IMR-90 (cell line): ENCODE results near the gene CNTRL. TPM values are rescaled to one million over a fixed set of nuclear protein-coding genes. Genes with fewer than 3 reads are reported as not detected.

Source experiments
- ATAC-seq: fragments of 200-7000 bp; cut with Tn5 transposase; 2 replicates; pipeline ENCODE4 v1.9.1; 2020; ENCODE audit warnings: low read depth, mild to moderate bottlenecking, moderate library complexity
- BruUV-seq: library from RNA; stranded (reverse); fragments of 400-500 nt; replicated peaks from 2 replicates; lab custom pipeline; 2021; lab: Mats Ljungman, UMichigan
- CTCF ChIA-PET: fragments of 300-600 bp; formaldehyde crosslinking; extraction: SDS; loops from one replicate; lab custom pipeline; 2021; ENCODE audit warnings: antibody characterized with exemption; lab: Yijun Ruan, JAX
- POLR2A ChIA-PET: fragments of 300-600 bp; sonication (Branson Sonifier 250); formaldehyde crosslinking; loops from one replicate; lab custom pipeline; 2022; ENCODE audit warnings: antibody characterized with exemption; ENCODE audit not compliant: unreplicated experiment; lab: Charles Lee
- DNase-seq: peaks from one replicate; pipeline ENCODE4 v3.0.0; 2013
- H2AFZ ChIP-seq: replicated peaks from 2 replicates; pipeline ENCODE3; 2013; ENCODE audit warnings: low read length, mild to moderate bottlenecking; ENCODE audit not compliant: poor library complexity
- H2AK5ac ChIP-seq: 2 replicates; pipeline ENCODE4 v1.6.1; 2013; ENCODE audit warnings: low read depth, low read length, inconsistent platforms
- H2AK9ac ChIP-seq: replicated peaks from 2 replicates; pipeline ENCODE3; 2013; ENCODE audit warnings: mild to moderate bottlenecking, low read depth, low read length, moderate library complexity; ENCODE audit not compliant: poor library complexity
- H2BK120ac ChIP-seq: 2 replicates; pipeline ENCODE4 v1.6.1; 2013; ENCODE audit warnings: low read depth, low read length, inconsistent platforms
- H2BK15ac ChIP-seq: 3 replicates; pipeline ENCODE4 v1.6.1; 2013; ENCODE audit warnings: low read depth, low read length, inconsistent platforms
- H2BK20ac ChIP-seq: 2 replicates; pipeline ENCODE4 v1.6.1; 2013; ENCODE audit warnings: low read depth, mild to moderate bottlenecking, inconsistent platforms, low read length, moderate library complexity
- H2BK5ac ChIP-seq: 2 replicates; pipeline ENCODE4 v1.6.1; 2013; ENCODE audit warnings: mild to moderate bottlenecking, low read depth, low read length, inconsistent platforms; ENCODE audit not compliant: poor library complexity, severe bottlenecking
- H3K14ac ChIP-seq: replicated peaks from 2 replicates; pipeline ENCODE4 v1.6.1; 2013; ENCODE audit warnings: low read depth, low read length, inconsistent platforms
- H3K18ac ChIP-seq: 2 replicates; pipeline ENCODE4 v1.6.1; 2013; ENCODE audit warnings: low read depth, low read length, control low read depth
- H3K23ac ChIP-seq: 2 replicates; pipeline ENCODE4 v1.6.1; 2013; ENCODE audit warnings: low read depth, low read length, inconsistent platforms
- H3K27ac ChIP-seq: 2 replicates; pipeline ENCODE4 v1.5.1; 2013; ENCODE audit warnings: mild to moderate bottlenecking, control low read depth, low read length; ENCODE audit not compliant: insufficient read depth
- H3K27me3 ChIP-seq: 2 replicates; pipeline ENCODE4 v1.6.1; 2013; ENCODE audit warnings: low read length; ENCODE audit not compliant: control insufficient read depth, insufficient read depth
- H3K36me3 ChIP-seq: 2 replicates; pipeline ENCODE4 v1.6.1; 2013; ENCODE audit warnings: low read length, mixed read lengths; ENCODE audit not compliant: control insufficient read depth, insufficient read depth
- H3K4ac ChIP-seq: 2 replicates; pipeline ENCODE4 v1.6.1; 2013; ENCODE audit warnings: low read depth, low read length, inconsistent platforms
- H3K4me1 ChIP-seq: 2 replicates; pipeline ENCODE4 v1.6.1; 2013; ENCODE audit warnings: low read length, mixed read lengths; ENCODE audit not compliant: control insufficient read depth, insufficient read depth
- H3K4me2 ChIP-seq: 2 replicates; pipeline ENCODE4 v1.6.1; 2013; ENCODE audit warnings: low read depth, mild to moderate bottlenecking, control low read depth, low read length, moderate library complexity
- H3K4me3 ChIP-seq: 2 replicates; pipeline ENCODE4 v1.5.1; 2013; ENCODE audit warnings: low read depth, mild to moderate bottlenecking, control low read depth, low read length, moderate library complexity; ENCODE audit not compliant: insufficient read depth
- H3K56ac ChIP-seq: 2 replicates; pipeline ENCODE4 v1.6.1; 2013; ENCODE audit warnings: low read length, inconsistent platforms; ENCODE audit not compliant: insufficient read depth; ENCODE audit errors: extremely low read depth
- H3K79me1 ChIP-seq, 2 experiments: 2 replicates each; pipeline ENCODE4 v1.6.1; 2013; ENCODE audit warnings: low read length in 2 of 2, inconsistent platforms in 1 of 2, low read depth in 1 of 2
- H3K9ac ChIP-seq: 2 replicates; pipeline ENCODE4 v1.6.1; 2013; ENCODE audit warnings: low read depth, low read length, control low read depth
- H3K9me1 ChIP-seq: 2 replicates; pipeline ENCODE4 v1.6.1; 2013; ENCODE audit warnings: low read length, inconsistent platforms; ENCODE audit not compliant: insufficient read depth
- H3K9me3 ChIP-seq: 2 replicates; pipeline ENCODE4 v1.6.1; 2013; ENCODE audit warnings: low read length; ENCODE audit not compliant: control insufficient read depth, insufficient read depth
- H4K20me1 ChIP-seq: 2 replicates; pipeline ENCODE4 v1.6.1; 2013; ENCODE audit warnings: low read length, inconsistent platforms; ENCODE audit not compliant: insufficient read depth
- H4K5ac ChIP-seq: 2 replicates; pipeline ENCODE4 v1.6.1; 2013; ENCODE audit warnings: mild to moderate bottlenecking, low read depth, low read length, control low read depth
- H4K8ac ChIP-seq, 2 experiments: 2 replicates each; pipeline ENCODE4 v1.6.1; 2013; ENCODE audit warnings: low read depth in 2 of 2, low read length in 2 of 2, control low read depth in 1 of 2, inconsistent platforms in 1 of 2
- H4K91ac ChIP-seq: 2 replicates; pipeline ENCODE4 v1.6.1; 2013; ENCODE audit warnings: low read depth, low read length, inconsistent platforms; ENCODE audit not compliant: insufficient read depth
- FOS ChIP-seq: fragments of 150-350 bp; IDR thresholded peaks from 2 replicates; pipeline ENCODE4 v1.6.1; 2016; ENCODE audit warnings: low read depth, low read length
- RAD21 ChIP-seq: IDR thresholded peaks from 2 replicates; pipeline ENCODE4 v1.6.1; 2012; ENCODE audit warnings: low read length, improper control_type of control experiment
- RFX5 ChIP-seq: IDR thresholded peaks from 2 replicates; pipeline ENCODE4 v1.8.0; 2012; ENCODE audit warnings: low read depth, mild to moderate bottlenecking, low read length, moderate library complexity
- SMC3 ChIP-seq: fragments of 150-350 bp; IDR thresholded peaks from 2 replicates; pipeline ENCODE4 v1.6.1; 2016; ENCODE audit warnings: low read depth, mild to moderate bottlenecking, antibody characterized with exemption, low read length, moderate library complexity
- WGBS, 2 experiments: methylation state at CpG; one replicate each; pipeline versions ENCODE4 v1.1.5 to v1.1.7; 2013; ENCODE audit warnings: missing lambda C conversion rate in 2 of 2; ENCODE audit not compliant: insufficient read length in 1 of 2; ENCODE audit errors: extremely low coverage in 2 of 2; 5-methylcytosine and 5-hydroxymethylcytosine counted together
- dilution Hi-C: fragments of 300-500 bp; cut with HindIII; formaldehyde crosslinking; loops from one replicate; pipeline ENCODE4 v1.14.3; 2018; ENCODE audit warnings: low sequenced_read_pairs; ENCODE audit not compliant: unreplicated experiment
- in situ Hi-C: fragments of 300-500 bp; cut with MboI; formaldehyde crosslinking; loops from 3 replicates; pipeline ENCODE4 v1.14.3; 2019; ENCODE audit warnings: low sequenced_read_pairs, inconsistent platforms, mixed read lengths
- intact Hi-C: fragments of 100-400 bp; cut with micrococcal nuclease; formaldehyde crosslinking; loops from 2 replicates; pipeline ENCODE4 v1.10.0; 2022
- polyA plus RNA-seq, 3 experiments: library from polyadenylated mRNA; depleted of rRNA; stranded (reverse); fragments of >200 nt; gene quantifications; 2 replicates each; pipeline ENCODE4 v1.2.3, GENCODE V29; 2012; ENCODE audit warnings: low replicate concordance in 1 of 3
- total RNA-seq: library from RNA; depleted of rRNA; stranded (reverse); fragments of >200 nt; gene quantifications from 2 replicates; pipeline ENCODE4 v1.2.3, GENCODE V29; 2012
- TF ChIP-seq, protein P1 (sequence below): conservative IDR thresholded peaks from 2 replicates; pipeline ENCODE4 v1.5.1; 2012; ENCODE audit warnings: mild to moderate bottlenecking, low read depth, low read length, improper control_type of control experiment

The CNTRL gene
- total and polyA plus RNA-seq, 2 of the 4 experiments (the other 2 are of a cell fraction): 4.5 to 7.3 TPM

DNA sequence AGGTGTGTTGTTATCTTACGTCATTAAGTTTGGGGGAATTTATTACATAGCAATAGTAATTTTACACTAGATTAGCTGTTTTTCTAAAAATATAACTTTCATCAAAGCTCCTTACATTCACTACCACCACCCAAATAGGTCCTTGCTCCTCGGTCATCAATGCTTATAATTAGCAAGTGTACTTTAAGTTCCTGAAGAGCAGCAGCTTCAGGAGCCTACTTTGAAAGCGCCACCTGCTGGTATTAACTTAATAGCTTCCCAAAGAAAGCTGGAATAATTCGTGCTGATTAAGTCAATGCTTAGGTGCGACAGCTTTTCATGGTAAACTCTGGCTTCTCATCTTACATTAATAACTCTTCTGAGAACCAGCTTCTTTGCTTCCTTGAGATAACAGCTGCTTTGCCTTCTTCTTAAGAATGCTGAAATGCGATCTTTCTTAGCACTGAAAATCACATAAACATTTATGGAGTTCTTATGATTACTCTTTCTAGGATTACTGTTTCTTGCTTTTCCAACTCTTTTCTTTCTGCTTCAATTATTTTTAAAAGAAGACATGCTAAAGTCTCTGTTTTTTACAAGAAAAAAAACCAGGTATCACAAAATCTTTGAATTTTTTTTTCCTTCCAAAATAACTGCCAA, 14.6 kb upstream of the CNTRL start:
- TF ChIP-seq, protein P1, sequence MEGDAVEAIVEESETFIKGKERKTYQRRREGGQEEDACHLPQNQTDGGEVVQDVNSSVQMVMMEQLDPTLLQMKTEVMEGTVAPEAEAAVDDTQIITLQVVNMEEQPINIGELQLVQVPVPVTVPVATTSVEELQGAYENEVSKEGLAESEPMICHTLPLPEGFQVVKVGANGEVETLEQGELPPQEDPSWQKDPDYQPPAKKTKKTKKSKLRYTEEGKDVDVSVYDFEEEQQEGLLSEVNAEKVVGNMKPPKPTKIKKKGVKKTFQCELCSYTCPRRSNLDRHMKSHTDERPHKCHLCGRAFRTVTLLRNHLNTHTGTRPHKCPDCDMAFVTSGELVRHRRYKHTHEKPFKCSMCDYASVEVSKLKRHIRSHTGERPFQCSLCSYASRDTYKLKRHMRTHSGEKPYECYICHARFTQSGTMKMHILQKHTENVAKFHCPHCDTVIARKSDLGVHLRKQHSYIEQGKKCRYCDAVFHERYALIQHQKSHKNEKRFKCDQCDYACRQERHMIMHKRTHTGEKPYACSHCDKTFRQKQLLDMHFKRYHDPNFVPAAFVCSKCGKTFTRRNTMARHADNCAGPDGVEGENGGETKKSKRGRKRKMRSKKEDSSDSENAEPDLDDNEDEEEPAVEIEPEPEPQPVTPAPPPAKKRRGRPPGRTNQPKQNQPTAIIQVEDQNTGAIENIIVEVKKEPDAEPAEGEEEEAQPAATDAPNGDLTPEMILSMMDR: peak; percentile 74
- TF ChIP-seq RFX5: no peak
- TF ChIP-seq FOS: no peak
- TF ChIP-seq RAD21: peak; percentile 65
- TF ChIP-seq SMC3: peak; percentile 85
- no TSS peak for BruUV-seq
- Histone ChIP-seq H2BK120ac (no peak overlapping the region), H2BK20ac (no peak overlapping the region), H4K91ac (no peak overlapping the region), H3K9ac (no peak overlapping the region), H3K23ac (no peak overlapping the region), H4K8ac (no peak overlapping the region), H4K20me1 (no peaks in the 10 kb centered on the region), H2AFZ (no peak overlapping the region), H3K4ac (no peak overlapping the region), H3K14ac (no peak overlapping the region), H3K9me3 (no peaks in the 10 kb centered on the region), H3K56ac (no peak overlapping the region), H2AK5ac (no peak overlapping the region), H3K9me1 (no peaks in the 10 kb centered on the region), H3K79me1 (no peaks in the 10 kb centered on the region), H3K4me1 (peaks cover 1% of the 10 kb centered on the region; the same call in 1 of the 2 replicates), H3K4me2 (peak overlapping the region; percentile 30), H3K4me3 (no peak overlapping the region), H2AK9ac (no peak overlapping the region), H3K27ac (no peak overlapping the region), H4K5ac (no peak overlapping the region), H3K27me3 (no peaks in the 10 kb centered on the region), H3K18ac (no peak overlapping the region), H2BK5ac (no peak overlapping the region), H2BK15ac (no peak overlapping the region), H3K36me3 (no peaks in the 10 kb centered on the region)
- in situ Hi-C loops (loop anchor here (10.0 to 25.0 kb wide), 2 partner anchors 305 to 448 kb away; no protein-coding TSS in a partner anchor), dilution Hi-C loops (no loop called here), intact Hi-C loops (loop anchor here (1.0 to 5.0 kb wide), 4 partner anchors 14 to 443 kb away; partner anchors contain the start of gene CNTRL)
- peak; percentile 80 for ATAC-seq
- CTCF ChIA-PET: interaction anchor here (0.5 to 4.2 kb wide), 15 partner anchors 9 to 318 kb away, joined by 3 to 25 read pairs (median 5); partner anchors contain the start of gene C5
- 13% methylated on average over 1 of the region's 6 CpGs; no CpG with 5 or more reads in 1 of the 2 experiments for WGBS, 2 experiments
- POLR2A ChIA-PET: no interaction called here
- DNase-seq: peak; percentile 84
